Fibroblast of pulmonary artery (primary cell): ENCODE data around the gene ADAMTS2.

Source experiments
- DNase-seq: peaks from one replicate; pipeline ENCODE4 v3.0.0-alpha.2; 2010; ENCODE audit warnings: low read depth
- H3K4me3 ChIP-seq: replicated peaks from 2 replicates; pipeline ENCODE4 v1.5.1; 2011; ENCODE audit warnings: low read depth, mild to moderate bottlenecking, control low read depth, low read length, moderate library complexity
- TF ChIP-seq, protein P1 (sequence below): IDR thresholded peaks from 2 replicates; pipeline ENCODE4 v1.5.1; 2011; ENCODE audit warnings: mild to moderate bottlenecking, control low read depth, low read length, inconsistent platforms; ENCODE audit errors: missing control alignments

ADAMTS2 gene

DNA sequence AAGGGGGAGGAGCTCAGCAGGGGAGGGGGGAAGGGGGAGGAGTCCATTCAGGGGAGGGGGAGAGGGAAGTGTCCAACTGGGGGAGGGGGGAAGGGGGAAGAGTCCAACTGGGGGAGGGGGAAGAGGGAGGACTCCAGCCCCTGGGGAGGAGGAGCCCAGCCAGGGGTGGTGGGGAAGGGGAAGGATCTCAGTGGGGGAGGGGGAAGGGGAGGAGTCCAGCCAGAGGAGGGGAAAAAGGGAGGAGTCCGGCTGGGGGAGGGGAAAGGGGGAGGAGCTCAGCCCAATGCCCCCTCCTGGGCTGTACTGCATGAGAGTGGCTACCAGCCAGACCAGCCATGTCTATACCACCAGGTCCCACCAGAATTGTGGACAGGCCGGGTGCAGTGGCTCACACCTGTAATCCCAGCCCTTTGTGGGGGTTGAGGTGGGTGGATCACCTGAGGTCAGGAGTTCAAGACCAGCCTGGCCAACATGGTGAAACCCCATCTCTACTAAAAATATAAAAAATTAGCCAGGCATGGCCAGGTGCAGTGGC lies 30.6 kb upstream of the ADAMTS2 start:
- no peak overlapping the region for H3K4me3 ChIP-seq
- DNase-seq, result no peak
- TF ChIP-seq, protein P1, sequence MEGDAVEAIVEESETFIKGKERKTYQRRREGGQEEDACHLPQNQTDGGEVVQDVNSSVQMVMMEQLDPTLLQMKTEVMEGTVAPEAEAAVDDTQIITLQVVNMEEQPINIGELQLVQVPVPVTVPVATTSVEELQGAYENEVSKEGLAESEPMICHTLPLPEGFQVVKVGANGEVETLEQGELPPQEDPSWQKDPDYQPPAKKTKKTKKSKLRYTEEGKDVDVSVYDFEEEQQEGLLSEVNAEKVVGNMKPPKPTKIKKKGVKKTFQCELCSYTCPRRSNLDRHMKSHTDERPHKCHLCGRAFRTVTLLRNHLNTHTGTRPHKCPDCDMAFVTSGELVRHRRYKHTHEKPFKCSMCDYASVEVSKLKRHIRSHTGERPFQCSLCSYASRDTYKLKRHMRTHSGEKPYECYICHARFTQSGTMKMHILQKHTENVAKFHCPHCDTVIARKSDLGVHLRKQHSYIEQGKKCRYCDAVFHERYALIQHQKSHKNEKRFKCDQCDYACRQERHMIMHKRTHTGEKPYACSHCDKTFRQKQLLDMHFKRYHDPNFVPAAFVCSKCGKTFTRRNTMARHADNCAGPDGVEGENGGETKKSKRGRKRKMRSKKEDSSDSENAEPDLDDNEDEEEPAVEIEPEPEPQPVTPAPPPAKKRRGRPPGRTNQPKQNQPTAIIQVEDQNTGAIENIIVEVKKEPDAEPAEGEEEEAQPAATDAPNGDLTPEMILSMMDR, result no peak

DNA sequence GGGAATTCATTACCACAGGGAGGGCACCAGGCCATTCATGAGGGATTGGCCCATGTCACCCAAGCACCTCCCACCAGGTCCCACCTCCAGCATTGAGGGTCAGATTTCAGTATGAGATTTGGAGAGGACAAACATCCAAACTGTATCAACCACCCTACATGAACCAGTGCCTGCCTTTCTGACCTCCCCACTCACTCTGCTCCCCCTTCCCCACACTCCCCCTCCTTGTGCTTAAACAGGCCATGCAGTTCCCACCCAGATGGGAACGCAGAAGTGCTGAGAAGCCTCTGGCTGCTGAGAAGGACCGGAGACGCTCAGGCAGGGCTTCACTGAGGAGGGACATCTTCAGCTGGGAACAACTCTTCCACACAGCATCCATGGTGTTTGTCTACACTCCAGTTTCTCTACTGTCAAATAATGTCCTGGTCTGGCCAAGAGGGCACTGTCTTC lies 30.0 kb upstream of the ADAMTS2 start:
- TF ChIP-seq, protein P1, result no peak
- no peak for DNase-seq
- H3K4me3 ChIP-seq, result no peak overlapping the region

DNA sequence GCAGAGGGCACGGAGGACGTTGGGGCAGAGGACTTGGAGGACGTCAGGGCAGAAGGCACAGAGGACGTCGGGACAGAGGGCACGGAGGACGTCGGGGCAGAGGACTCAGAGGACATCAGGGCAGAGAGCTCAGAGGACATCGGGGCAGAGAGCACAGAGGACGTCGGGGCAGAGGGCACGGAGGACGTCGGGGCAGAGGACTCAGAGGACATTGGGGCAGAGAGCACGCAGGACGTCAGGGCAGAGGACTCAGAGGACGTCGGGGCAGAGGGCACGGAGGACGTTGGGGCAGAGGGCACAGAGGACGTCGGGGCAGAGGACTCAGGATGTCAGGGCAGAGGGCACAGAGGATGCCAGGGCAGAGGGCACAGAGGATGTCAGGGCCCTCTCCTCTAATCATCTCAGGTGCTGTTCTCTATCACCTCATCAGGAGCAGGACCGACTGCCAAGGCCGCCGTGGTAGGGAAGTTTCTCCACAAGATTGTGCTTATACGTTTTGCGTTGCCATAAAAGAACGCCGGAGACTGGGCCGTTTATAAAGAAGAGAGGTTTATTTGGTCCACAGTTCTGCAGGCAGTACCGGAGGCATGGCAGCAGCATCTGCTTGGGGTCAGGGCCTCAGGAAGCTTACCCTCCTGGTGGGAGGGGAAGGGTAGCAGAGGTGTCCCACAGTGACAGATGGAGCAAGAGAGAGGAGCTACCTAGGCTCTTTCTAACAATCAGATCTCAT lies 29.4 kb upstream of the ADAMTS2 start:
- no peak overlapping the region for H3K4me3 ChIP-seq
- DNase-seq, result no peak
- TF ChIP-seq, protein P1, result no peak

DNA sequence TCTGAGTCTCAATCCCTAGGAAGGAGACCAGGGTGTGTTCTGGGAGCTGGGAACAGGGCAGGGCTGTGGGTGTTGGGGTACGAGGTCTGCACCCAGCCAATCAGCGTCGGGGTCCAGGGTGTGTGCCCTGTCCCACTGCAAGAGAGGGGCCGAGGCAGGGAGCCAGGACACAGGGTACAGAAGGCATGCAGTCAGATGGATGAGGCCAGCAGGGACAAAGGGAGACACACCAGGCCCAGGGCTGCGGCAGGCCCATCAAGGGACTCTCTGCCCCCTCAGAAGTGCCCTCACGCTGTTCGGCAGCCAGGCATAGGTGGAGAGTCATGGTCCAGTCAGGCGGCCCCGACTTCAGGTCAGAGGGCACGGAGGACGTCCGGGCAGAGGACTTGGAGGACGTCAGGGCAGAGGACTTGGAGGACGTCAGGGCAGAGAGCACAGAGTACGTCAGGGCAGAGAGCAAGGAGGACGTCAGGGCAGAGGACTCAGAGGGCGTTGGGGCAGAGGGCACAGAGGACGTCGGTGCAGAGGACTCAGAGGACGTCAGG lies 28.8 kb upstream of the ADAMTS2 start:
- TF ChIP-seq, protein P1, result no peak
- no peak overlapping the region for H3K4me3 ChIP-seq
- no peak for DNase-seq

DNA sequence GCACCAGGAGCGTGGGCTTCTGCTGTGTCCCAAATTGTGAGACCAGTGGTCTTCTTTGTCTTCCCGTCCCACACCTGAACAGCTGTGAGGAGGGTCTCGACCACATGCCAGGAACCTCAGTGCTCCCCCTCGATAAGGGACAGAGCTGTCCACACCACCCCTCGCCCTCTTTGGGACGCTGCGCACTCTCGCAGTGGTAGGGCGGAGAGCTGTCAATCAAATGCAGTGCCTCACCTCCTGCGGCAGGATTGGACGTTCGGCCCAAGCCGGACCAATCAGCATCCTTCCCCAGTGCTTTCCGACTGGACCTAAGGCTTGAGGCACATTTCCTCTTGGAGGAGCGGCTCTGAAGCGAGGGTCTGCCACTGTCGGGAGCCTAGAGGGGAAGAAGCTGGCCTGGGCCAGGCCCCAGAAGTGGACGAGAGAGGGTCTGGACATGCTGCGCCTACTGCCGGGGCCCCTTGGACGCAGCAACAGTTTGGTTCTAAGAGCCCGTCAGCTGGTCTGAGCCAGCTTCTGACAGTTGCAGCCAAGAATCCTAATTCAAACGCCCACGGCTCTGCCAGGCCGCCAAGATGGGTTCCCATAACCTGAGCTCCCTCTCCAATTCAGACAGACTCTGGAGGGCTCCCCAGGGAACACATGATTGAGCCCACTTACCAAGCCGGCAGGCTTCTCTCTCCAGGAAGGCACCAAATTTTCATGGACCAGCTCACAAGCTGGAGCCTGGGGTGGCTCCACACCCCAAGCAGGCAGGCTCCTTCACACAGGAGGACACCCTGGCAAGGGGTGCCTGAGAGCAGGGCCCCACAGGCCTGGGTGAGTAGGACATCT lies 28.1 kb upstream of the ADAMTS2 start:
- TF ChIP-seq, protein P1, result no peak
- DNase-seq, result no peak
- H3K4me3 ChIP-seq, result no peak overlapping the region

DNA sequence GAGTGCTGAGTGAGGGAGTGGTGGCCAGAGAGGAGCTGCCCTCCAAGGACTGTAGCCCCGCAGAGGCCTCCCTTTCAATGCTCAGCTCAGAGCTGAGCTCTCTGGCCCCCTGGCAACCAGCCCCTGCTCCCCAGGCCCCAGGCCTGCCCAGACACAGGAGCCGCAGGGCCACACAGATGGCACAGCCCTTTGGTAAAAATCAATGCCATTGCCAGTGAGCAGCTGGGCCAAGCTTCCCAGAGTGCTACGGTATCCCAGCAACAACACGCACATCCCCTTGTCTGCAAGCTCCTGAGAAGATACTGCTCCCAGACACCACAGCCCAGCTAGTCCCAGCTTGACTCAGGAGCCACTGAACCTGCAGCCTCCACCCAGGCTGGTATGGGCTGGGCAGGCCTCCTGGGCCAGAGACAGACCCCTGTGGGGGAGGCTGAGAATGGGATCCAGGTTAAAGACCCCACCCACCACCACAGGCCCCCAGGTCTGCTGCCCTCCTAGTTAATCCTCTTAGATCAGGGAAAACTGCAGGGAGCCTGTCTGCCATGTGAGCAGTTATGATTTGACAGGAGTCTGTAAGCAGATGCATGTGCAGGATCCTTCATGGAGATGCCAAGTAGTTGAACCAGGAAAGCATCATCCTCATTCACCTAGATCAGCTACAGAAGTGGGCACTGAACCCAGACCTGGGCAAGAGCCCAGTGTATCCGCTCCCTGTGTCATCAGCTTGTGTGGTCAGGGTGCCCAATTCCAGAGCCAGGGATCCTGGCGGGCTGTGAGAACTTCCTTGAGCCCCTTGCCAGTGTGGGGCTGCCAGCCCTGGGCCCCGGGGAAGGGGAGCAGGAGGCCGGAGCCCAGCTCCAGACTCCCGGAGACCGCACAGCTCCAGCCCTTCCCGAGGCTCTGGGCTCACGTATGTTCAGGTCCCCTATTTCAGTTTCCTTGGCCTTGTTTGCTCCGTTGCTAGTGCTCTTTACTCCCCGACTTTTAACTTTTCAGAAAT lies 26.7 kb upstream of the ADAMTS2 start:
- TF ChIP-seq, protein P1, result no peak
- no peak for DNase-seq

More for the DNA sequence above, 26.7 kb upstream of the ADAMTS2 start:
- no peak overlapping the region for H3K4me3 ChIP-seq
